Large intestine (tissue), 3 donors: ENCODE data around the gene TECPR1. TPM values are rescaled to one million over a fixed set of nuclear protein-coding genes. Genes with fewer than 3 reads are reported as not detected.
"Not testable (repeated sequence)": the region's sequence is repeated elsewhere in the genome, so short reads cannot be mapped to it uniquely, and the experiment has no call there.

ENCODE experiments used
- DNase-seq, 2 donors: peaks; one replicate each; pipeline versions ENCODE4 v3.0.0 to v3.0.0-alpha.2; 2013
- H3K27ac ChIP-seq: one replicate; pipeline ENCODE4 v1.5.1; 2013; ENCODE audit warnings: low read length
- H3K27me3 ChIP-seq: 2 replicates; pipeline ENCODE4 v1.6.1; 2013; ENCODE audit warnings: low read length; ENCODE audit not compliant: control insufficient read depth, insufficient read depth
- H3K36me3 ChIP-seq: 2 replicates; pipeline ENCODE4 v1.6.1; 2013; ENCODE audit warnings: low read length; ENCODE audit not compliant: control insufficient read depth, insufficient read depth
- H3K4me1 ChIP-seq: one replicate; pipeline ENCODE4 v1.6.1; 2013; ENCODE audit warnings: low read length; ENCODE audit not compliant: control insufficient read depth, insufficient read depth
- H3K4me3 ChIP-seq: one replicate; pipeline ENCODE4 v1.5.1; 2013; ENCODE audit warnings: low read length
- H3K9me3 ChIP-seq: one replicate; pipeline ENCODE4 v1.6.1; 2013; ENCODE audit warnings: mild to moderate bottlenecking, low read depth, low read length, moderate library complexity; ENCODE audit not compliant: control insufficient read depth
- WGBS: methylation state at CpG from one replicate; pipeline ENCODE4 v1.1.5; 2013; ENCODE audit warnings: low lambda C conversion rate; ENCODE audit not compliant: insufficient coverage; 5-methylcytosine and 5-hydroxymethylcytosine counted together
- polyA plus RNA-seq: library from polyadenylated mRNA; unstranded; fragments of 120-200 nt; gene quantifications from one replicate; pipeline ENCODE4 v1.2.1, GENCODE V29; 2013

Gene TECPR1
- polyA plus RNA-seq, 1 donor: 15.1 TPM

DNA sequence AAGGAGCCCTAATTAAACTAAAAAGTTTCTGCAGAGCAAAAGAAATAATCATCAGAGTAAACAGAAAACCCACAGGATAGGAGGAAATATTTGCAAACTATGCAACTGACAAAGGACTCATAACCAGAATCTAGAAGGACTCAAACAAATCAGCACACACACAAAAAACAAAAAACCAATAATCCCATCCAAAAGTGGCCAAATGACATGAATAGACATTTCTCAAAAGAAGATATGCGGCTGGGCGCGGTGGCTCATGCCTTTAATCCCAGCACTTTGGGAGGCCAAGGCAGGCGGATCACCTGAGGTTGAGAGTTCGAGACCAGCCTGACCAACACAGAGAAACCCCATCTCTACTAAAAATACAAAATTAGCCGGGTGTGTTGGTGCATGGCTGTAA, 32.6 kb downstream of the TECPR1 start:
- not testable (repeated sequence) for H3K4me1 ChIP-seq, DNase-seq, H3K27ac ChIP-seq, H3K4me3 ChIP-seq, H3K27me3 ChIP-seq, H3K9me3 ChIP-seq
- peaks cover 21% of the 10 kb centered on the region for H3K36me3 ChIP-seq
- WGBS: no CpG with 5 or more reads among the region's 6 CpGs

DNA sequence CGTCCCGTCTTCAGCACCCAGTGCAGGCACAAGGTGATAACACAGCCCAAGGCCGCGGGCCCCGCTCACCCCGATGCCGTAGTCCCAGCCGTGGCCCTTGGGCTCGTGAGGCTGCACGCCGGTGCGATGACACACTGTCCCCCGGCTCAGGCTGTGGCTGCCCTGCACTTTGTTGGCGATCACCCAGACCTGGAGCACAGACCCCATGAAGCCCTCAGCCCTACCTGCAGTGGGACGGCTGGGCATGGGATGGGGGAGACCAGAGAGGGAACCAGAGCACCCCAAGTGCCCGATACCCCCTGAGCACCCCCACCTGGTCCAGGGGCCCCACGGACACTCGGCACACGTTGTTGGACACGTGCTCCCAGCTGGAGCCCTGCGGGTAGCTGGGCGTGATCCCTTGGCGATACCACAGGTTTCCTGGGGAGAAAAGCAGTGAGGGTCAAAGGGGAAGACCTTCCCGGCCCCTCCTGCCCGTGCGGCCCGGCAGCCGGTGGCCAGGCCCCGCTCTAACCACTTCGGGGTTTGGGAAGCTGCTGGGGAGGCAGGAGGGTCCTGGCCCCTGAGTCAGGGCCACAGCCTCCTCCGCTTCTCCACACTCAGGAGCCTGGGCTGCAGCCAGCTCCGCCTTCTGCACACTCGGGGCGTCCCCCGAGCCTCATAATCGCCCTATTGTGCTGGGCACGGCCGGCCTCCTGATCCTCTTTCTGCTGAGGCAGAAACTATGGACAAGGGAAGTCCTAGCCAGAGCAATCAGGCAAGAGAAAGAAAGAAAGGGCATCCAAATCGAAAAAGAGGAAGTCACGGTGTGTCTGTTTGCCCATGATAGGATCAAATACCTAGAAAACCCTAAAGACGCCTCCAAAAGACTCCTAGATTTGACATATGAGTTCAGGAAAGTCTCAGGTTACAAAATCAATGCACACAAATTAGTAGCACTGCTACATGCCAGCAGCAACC, 34.1 kb downstream of the TECPR1 start:
- Histone ChIP-seq H3K9me3 (no peaks in the 10 kb centered on the region), H3K4me3 (no peak overlapping the region), H3K4me1 (no peaks in the 10 kb centered on the region), H3K27me3 (no peaks in the 10 kb centered on the region), H3K36me3 (peaks cover 15% of the 10 kb centered on the region), H3K27ac (no peak overlapping the region)
- DNase-seq: peak in 1 of 2 donors; percentile 28
- 43% methylated on average over 5 of the region's 41 CpGs for WGBS

DNA sequence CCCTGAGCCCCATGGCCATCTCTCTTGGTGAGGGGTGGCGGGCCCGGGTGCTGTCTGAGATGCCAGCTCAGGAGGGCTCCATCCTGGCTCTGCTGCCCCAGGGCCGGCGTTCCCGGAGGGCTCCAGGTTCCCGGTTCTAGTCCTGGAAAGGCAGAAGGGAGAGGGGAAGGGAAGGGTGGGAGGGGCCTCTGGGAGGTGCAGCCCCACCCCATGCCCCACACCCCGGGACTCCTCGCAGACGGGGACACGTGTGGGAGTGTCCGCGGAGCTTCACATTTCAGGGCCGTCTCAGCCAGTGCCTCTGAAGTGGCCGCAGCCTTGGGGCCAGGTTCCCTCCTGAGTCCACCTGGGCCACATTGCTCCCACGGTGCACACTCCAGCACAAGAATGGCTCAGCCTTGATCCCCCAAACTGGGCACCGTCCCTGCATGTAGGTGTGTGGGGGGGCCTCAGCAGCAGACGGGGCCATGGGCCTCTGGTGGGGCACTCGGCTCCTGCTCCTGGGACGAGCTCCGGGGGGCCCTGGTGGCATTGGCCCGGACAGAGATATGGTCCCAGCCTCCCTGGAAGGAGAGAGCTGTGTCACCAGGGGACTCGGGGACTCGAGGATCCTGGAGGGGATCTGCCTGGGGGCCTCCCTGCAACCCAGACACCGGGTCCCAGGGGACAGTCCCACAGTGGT, 35.0 kb downstream of the TECPR1 start:
- DNase-seq: no peak

DNA sequence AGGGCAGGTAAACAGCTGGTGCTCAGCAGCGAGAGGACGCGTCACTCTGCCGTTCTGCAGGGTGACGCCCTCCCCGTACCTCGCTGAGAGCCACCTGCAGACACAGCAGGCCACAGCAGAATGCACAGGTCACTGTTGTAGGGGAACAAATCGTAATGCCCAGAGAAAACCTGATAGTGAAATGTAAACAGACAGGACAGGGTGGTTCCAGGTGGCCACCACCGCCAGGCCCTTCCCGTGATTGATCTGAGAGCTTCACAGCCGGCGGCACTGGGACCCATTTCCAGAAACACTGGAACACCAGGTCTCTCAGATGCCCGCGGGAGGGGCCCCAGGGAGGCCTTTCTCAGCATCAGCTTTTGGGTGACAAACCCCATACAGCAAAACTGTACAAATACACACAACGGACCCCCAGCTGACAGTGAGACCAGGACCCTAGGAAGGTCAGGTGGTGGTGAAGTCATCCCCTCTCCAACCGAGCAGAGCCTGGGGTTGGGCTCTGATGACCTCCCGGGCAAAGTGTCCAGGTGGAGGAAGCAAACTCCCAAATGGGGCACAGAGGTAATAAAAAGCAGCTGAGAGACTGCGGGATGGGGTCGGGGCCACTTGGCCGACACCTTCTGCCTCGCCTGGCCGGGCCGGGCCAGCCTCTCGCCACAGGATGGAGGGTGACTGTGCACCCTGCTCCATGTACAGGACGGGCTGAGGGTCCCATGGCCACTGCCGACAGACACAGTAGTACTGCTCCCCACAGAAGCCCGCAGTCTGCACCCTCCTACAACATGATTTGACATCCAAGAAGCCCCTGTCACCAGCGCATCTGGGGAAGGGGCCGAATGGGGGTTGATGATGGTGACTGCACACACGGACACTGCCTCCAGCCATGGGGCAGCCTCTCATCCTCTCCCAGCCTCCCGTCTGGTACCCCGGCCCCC, 36.2 kb downstream of the TECPR1 start:
- H3K27ac ChIP-seq: no peak overlapping the region
- no CpG with 5 or more reads among the region's 32 CpGs for WGBS

More for the DNA sequence above, 35.0 kb downstream of the TECPR1 start:
- H3K4me3 ChIP-seq: no peak overlapping the region
- peaks cover 11% of the 10 kb centered on the region for H3K36me3 ChIP-seq
- H3K9me3 ChIP-seq: no peaks in the 10 kb centered on the region
- no peak overlapping the region for H3K27ac ChIP-seq
- no peaks in the 10 kb centered on the region for H3K27me3 ChIP-seq
- WGBS: no CpG with 5 or more reads among the region's 24 CpGs
- no peaks in the 10 kb centered on the region for H3K4me1 ChIP-seq

DNA sequence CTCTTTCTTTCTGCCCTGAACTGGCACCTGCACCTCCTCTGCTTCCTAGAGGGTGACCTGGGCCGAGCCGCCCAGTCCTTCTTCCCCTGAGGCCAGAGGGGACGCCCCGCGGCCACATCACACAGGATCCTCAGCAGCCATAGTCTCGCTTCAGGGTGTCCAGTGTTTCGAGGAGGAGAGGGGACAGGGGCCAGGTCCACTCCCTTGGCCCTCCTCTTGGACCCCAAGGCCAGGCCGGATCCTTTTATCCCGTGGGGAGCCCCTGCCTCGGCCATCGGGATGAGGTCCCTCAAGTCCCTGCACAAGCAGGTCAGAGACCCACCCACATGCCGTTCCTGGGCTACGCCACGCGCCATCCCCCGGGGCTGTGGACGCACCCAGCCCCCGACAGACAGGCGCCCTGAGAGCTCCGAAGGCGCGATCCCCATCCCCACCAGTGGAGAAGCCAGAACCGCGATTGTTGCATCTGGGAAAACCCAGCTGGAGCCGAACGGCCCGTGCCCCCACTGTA, 37.2 kb downstream of the TECPR1 start:
- Histone ChIP-seq H3K9me3 (no peaks in the 10 kb centered on the region), H3K36me3 (peaks cover 4% of the 10 kb centered on the region), H3K4me1 (peaks cover 6% of the 10 kb centered on the region), H3K27ac (no peak overlapping the region), H3K27me3 (no peaks in the 10 kb centered on the region), H3K4me3 (no peak overlapping the region)
- no CpG with 5 or more reads among the region's 27 CpGs for WGBS
- DNase-seq: no peak

More for the DNA sequence above, 36.2 kb downstream of the TECPR1 start:
- DNase-seq: no peak
- Histone ChIP-seq H3K36me3 (peaks cover 4% of the 10 kb centered on the region), H3K9me3 (no peaks in the 10 kb centered on the region), H3K27me3 (no peaks in the 10 kb centered on the region), H3K4me1 (peaks cover 6% of the 10 kb centered on the region), H3K4me3 (no peak overlapping the region)

DNA sequence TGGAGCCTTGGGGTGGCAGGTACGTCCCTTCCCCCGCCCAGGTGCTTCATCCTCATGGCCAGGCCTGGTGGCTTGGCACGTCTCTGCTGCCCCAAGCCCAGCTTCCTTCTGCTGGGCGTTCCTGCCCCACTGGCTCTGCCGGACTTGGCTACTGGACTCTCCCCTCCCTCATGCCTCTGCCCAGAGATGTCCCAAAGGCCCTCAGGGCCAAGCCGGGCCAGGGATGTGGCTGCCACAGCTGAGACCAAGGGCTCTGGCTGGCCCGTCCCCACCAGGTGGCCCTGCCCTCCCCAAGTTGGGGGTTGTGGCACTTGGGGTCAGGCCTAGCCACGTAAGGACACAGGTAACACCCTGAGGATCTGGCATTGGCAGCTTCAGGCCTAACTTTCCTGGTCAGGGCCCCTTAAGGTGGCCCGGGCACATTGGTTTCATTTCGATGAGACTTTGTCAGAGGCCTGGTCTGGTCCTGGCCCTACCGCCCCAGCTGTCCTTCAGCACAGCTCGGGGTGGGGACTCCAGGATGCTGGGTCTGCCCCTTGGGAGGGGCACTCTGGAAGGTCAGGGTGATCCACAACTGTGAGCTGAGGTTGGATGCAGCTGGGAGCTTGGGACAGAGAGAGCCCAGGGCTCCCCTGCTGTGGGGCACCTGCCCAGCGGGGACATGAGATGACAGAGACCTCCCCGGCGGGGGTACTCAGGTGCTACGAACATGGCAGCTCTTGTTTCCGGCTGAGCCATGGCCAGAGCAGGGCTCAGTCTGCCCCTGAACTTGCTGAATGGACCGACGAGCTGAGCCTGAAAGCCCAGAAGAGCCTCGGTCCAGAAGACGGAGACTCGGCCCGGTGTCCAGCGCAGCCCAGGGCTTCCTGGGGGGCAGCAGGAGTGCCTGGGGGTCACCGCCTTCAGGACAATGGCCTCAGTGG, 37.9 kb downstream of the TECPR1 start:
- DNase-seq: no peak
- Histone ChIP-seq H3K4me1 (peaks cover 6% of the 10 kb centered on the region), H3K27ac (no peak overlapping the region), H3K27me3 (no peaks in the 10 kb centered on the region), H3K36me3 (peaks cover 6% of the 10 kb centered on the region), H3K4me3 (no peak overlapping the region), H3K9me3 (no peaks in the 10 kb centered on the region)
- WGBS: no CpG with 5 or more reads among the region's 25 CpGs

DNA sequence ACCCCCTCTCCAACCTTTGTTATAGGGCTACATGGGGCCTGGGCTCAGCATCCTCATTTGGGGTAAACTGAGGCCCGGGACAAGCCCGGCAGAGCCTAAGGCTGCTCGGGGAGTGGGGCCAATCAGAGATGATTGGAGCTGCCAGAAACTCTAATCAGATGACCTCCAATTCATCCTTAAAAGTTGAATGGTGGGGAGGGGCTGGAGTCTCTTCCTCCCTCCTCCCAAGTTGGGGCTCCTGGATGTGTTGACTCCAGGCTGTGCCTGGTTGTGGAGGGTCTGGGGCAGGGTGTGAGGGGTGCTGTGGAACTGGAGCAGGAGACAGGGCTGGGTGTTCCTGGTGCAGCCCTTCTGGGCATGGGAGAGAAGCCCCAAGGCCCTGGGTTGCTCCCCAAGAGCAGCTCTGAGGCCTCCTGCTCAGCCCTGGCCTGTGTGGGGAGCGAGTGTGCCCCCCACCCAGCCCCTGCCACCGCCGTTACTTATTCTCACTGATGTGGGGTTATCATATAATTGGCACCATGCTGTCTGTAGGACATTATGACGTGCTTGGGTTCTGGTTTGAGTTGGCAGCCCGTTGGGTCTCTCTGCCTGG, 38.6 kb downstream of the TECPR1 start:
- no CpG with 5 or more reads among the region's 8 CpGs for WGBS
- Histone ChIP-seq H3K27ac (no peak overlapping the region), H3K4me3 (no peak overlapping the region), H3K27me3 (no peaks in the 10 kb centered on the region), H3K36me3 (peaks cover 8% of the 10 kb centered on the region), H3K9me3 (no peaks in the 10 kb centered on the region), H3K4me1 (peaks cover 6% of the 10 kb centered on the region)
- DNase-seq: no peak

DNA sequence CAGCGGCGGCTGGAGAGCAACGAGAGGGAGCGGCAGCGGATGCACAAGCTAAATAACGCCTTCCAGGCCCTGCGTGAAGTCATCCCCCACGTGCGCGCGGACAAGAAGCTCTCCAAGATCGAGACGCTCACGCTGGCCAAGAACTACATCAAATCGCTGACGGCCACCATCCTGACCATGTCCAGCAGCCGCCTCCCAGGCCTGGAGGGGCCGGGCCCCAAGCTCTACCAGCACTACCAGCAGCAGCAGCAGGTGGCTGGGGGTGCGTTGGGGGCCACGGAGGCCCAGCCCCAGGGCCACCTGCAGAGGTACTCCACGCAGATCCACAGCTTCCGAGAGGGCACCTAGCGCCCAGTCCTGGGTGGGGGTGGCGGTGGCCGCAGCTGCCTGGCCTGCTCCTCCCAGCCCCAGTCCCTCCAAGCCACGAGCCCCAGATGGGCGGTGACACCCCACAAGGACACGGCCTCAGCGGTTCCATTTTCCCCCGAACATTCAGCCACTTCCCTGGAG, 39.4 kb downstream of the TECPR1 start:
- Histone ChIP-seq H3K4me1 (peaks cover 6% of the 10 kb centered on the region), H3K4me3 (no peak overlapping the region), H3K36me3 (peaks cover 8% of the 10 kb centered on the region), H3K27ac (no peak overlapping the region), H3K27me3 (no peaks in the 10 kb centered on the region), H3K9me3 (no peaks in the 10 kb centered on the region)
- no CpG with 5 or more reads among the region's 30 CpGs for WGBS
- DNase-seq: no peak
